HepG2 (cell line): ENCODE data around the gene TIMM23. TPM values are rescaled to one million over a fixed set of nuclear protein-coding genes. Genes with fewer than 3 reads are reported as not detected.

Experiments used
- ASH2L ChIP-seq: fragments of 300-600, 200-600 bp; sonication (generic); IDR thresholded peaks from 2 replicates; pipeline ENCODE4 v1.7.0; 2017; ENCODE audit warnings: low read depth, mild to moderate bottlenecking, moderate library complexity, mixed read lengths, low read length; ENCODE audit not compliant: insufficient read length
- ATF7-NPFF ChIP-seq: sonication (generic); formaldehyde crosslinking; IDR thresholded peaks from 2 replicates; pipeline ENCODE4 v1.8.1; 2023; ENCODE audit warnings: mild to moderate bottlenecking, low read depth, missing genetic modification reagents, moderate library complexity
- DZIP1 ChIP-seq: sonication (generic); formaldehyde crosslinking; IDR thresholded peaks from 2 replicates; pipeline ENCODE4 v1.5.0; 2020; ENCODE audit warnings: mild to moderate bottlenecking, missing genetic modification reagents
- FOXP1 ChIP-seq, 2 experiments: fragments of 450-650 bp in 1 of 2; IDR thresholded peaks; 2 replicates each; pipeline ENCODE4 v1.6.1; 2017 to 2018; ENCODE audit warnings: antibody characterized with exemption in 1 of 2
- HDAC2 ChIP-seq: sonication (generic); formaldehyde crosslinking; IDR thresholded peaks from 2 replicates; pipeline ENCODE4 v1.4.0; 2020; ENCODE audit warnings: missing genetic modification reagents
- HINFP ChIP-seq: sonication (generic); formaldehyde crosslinking; IDR thresholded peaks from 2 replicates; pipeline ENCODE4 v1.4.0; 2020; ENCODE audit warnings: low read depth, mild to moderate bottlenecking, missing genetic modification reagents
- HMGXB4 ChIP-seq, 2 experiments: sonication (generic) in 1 of 2; formaldehyde crosslinking in 1 of 2; IDR thresholded peaks; 2 replicates each; pipeline versions ENCODE4 v1.4.0 to v1.6.1; 2018 to 2020; ENCODE audit warnings: missing genetic modification reagents in 2 of 2, borderline replicate concordance in 1 of 2, low read depth in 1 of 2, mild to moderate bottlenecking in 1 of 2, missing biosample characterization in 1 of 2
- HOXA7 ChIP-seq: sonication (generic); formaldehyde crosslinking; IDR thresholded peaks from 2 replicates; pipeline ENCODE4 v1.8.1; 2022; ENCODE audit warnings: mild to moderate bottlenecking, missing genetic modification reagents, moderate library complexity
- KLF12 ChIP-seq: sonication (generic); formaldehyde crosslinking; IDR thresholded peaks from 2 replicates; pipeline ENCODE4 v1.4.0; 2020; ENCODE audit warnings: missing genetic modification reagents, borderline replicate concordance
- KMT2A ChIP-seq: sonication (generic); formaldehyde crosslinking; IDR thresholded peaks from 2 replicates; pipeline ENCODE4 v1.4.0; 2020; ENCODE audit warnings: missing genetic modification reagents
- MAX ChIP-seq: IDR thresholded peaks from 2 replicates; pipeline ENCODE4 v1.6.1; 2012; ENCODE audit warnings: inconsistent platforms
- NR2F6 ChIP-seq, 2 experiments: IDR thresholded peaks; 2 replicates each; pipeline ENCODE4 v1.6.1; 2016; ENCODE audit warnings: antibody characterized with exemption in 1 of 2, mild to moderate bottlenecking in 1 of 2
- POLR2G ChIP-seq: fragments of 200-400 bp; formaldehyde crosslinking; IDR thresholded peaks from 2 replicates; pipeline ENCODE4 v1.6.1; 2018; ENCODE audit warnings: mild to moderate bottlenecking, low read depth, low read length, moderate library complexity
- PPARG ChIP-seq: conservative IDR thresholded peaks from 2 replicates; pipeline ENCODE4 v1.6.1; 2016; ENCODE audit warnings: missing biosample characterization, missing genetic modification reagents
- RBFOX2 ChIP-seq: fragments of 200-400 bp; formaldehyde crosslinking; IDR thresholded peaks from 2 replicates; pipeline ENCODE4 v1.6.1; 2017; ENCODE audit warnings: low read depth, mild to moderate bottlenecking, low read length
- RELA ChIP-seq: sonication (generic); formaldehyde crosslinking; IDR thresholded peaks from 2 replicates; pipeline ENCODE4 v1.4.0; 2020; ENCODE audit warnings: missing genetic modification reagents
- TARDBP ChIP-seq: sonication (generic); formaldehyde crosslinking; IDR thresholded peaks from 2 replicates; pipeline ENCODE4 v1.8.0; 2022; ENCODE audit warnings: mild to moderate bottlenecking, missing genetic modification reagents
- ZFP1 ChIP-seq: IDR thresholded peaks from 2 replicates; pipeline ENCODE4 v1.6.1; 2016
- ZFY ChIP-seq: sonication (generic); formaldehyde crosslinking; IDR thresholded peaks from 2 replicates; pipeline ENCODE4 v1.4.0; 2020; ENCODE audit warnings: missing genetic modification reagents
- ZNF230 ChIP-seq: sonication (generic); formaldehyde crosslinking; IDR thresholded peaks from 2 replicates; pipeline ENCODE4 v1.4.0; 2020; ENCODE audit warnings: mild to moderate bottlenecking, missing genetic modification reagents
- ZNF33B ChIP-seq: sonication (generic); formaldehyde crosslinking; IDR thresholded peaks from 2 replicates; pipeline ENCODE4 v1.5.1; 2020; ENCODE audit warnings: mild to moderate bottlenecking, missing genetic modification reagents
- ZNF563 ChIP-seq: sonication (generic); formaldehyde crosslinking; IDR thresholded peaks from 2 replicates; pipeline ENCODE4 v1.8.0; 2022; ENCODE audit warnings: mild to moderate bottlenecking, moderate library complexity, missing genetic modification reagents
- polyA plus RNA-seq, 8 experiments: library from polyadenylated mRNA; depleted of rRNA in 3 of 8; stranded (reverse) in 7 of 8; unstranded in 1 of 8; fragments of >200 nt; fragmentation: Illumina TruSeq in 4 of 8; extraction: Trizol in 4 of 8; gene quantifications; 2 replicates each; pipeline versions ENCODE4 v1.2.1 to v1.2.3, GENCODE V29; 2011 to 2016; ENCODE audit warnings: low read depth in 4 of 8, missing spikeins in 1 of 8, mixed read lengths in 1 of 8; ENCODE audit not compliant: insufficient read depth in 1 of 8
- total RNA-seq, 5 experiments: library from RNA; depleted of rRNA; stranded (reverse); fragments of >200 nt; fragmentation: Illumina TruSeq; extraction: Trizol; gene quantifications; 2 replicates each; pipeline ENCODE4 v1.2.3, GENCODE V29; 2016; ENCODE audit warnings: low read depth in 1 of 5

Gene TIMM23
- total and polyA plus RNA-seq, 2 of the 13 experiments (the other 11 are each of a cell fraction or from before 2014, with no cell fraction given): 80.2 to 98.6 TPM

- TF ChIP-seq ASH2L: peak; percentile 25
- TF ChIP-seq ZFP1: peak; percentile 81; the same call in 1 of the 2 replicates
- peak; percentile 43 for TF ChIP-seq TARDBP
- peak; percentile 70 for TF ChIP-seq POLR2G
- no peak for TF ChIP-seq HOXA7
- no peak for TF ChIP-seq HINFP (CRISPR knock-in tag)
- TF ChIP-seq KMT2A: peak; percentile 31; the same call in 1 of the 2 replicates
- TF ChIP-seq FOXP1 (IDR thresholded peaks at IDR 0.05): no peak
- TF ChIP-seq FOXP1 (CRISPR knock-in tag; IDR thresholded peaks at IDR 0.05): peak; percentile 82; the same call in 1 of the 2 replicates
- TF ChIP-seq ATF7-NPFF: peak; percentile 79; the same call in 1 of the 2 replicates
- peak; percentile 66 for TF ChIP-seq ZFY (CRISPR knock-in tag)
- TF ChIP-seq MAX: peak; percentile 66; the same call in 1 of the 2 replicates
- TF ChIP-seq ZNF230 (CRISPR knock-in tag): peak; percentile 68
- TF ChIP-seq ZNF33B (CRISPR knock-in tag): peak; percentile 35; the same call in 1 of the 2 replicates
- no peak for TF ChIP-seq ZNF563 (CRISPR knock-in tag)
- TF ChIP-seq HMGXB4 (CRISPR knock-in tag; IDR thresholded peaks at IDR 0.05; ENCODE audit: borderline replicate concordance in 1 of 2, low read depth in 1 of 2): peak; percentile 30 to 68; a peak in 2 of 4 replicates
- TF ChIP-seq DZIP1 (CRISPR knock-in tag): no peak
- TF ChIP-seq KLF12 (CRISPR knock-in tag): peak; percentile 21; the same call in 1 of the 2 replicates
- TF ChIP-seq PPARG: peak; percentile 82; the same call in 1 of the 2 replicates
- TF ChIP-seq NR2F6 (IDR thresholded peaks at IDR 0.05): peak; percentile 89
- TF ChIP-seq NR2F6 (CRISPR knock-in tag; IDR thresholded peaks at IDR 0.05): peak; percentile 81
- peak; percentile 87 for TF ChIP-seq HDAC2 (CRISPR knock-in tag)
- peak; percentile 40 for TF ChIP-seq RBFOX2
- TF ChIP-seq RELA (CRISPR knock-in tag): 0 out of 2 replicates have a peak, but pooled peaks have one; percentile 18
Measured at GRCh38 chr10:46031648-46032532, 59.6 kb downstream of the TIMM23 start (continued).
